Cardiac fibroblast (primary cell): ENCODE results near the gene CDKAL1.
"Not testable (repeated sequence)": the region's sequence is repeated elsewhere in the genome, so short reads cannot be mapped to it uniquely, and the experiment has no call there.

ENCODE experiments used
- DNase-seq, 2 donors: peaks; one replicate each; pipeline versions ENCODE4 v3.0.0 to v3.0.0-alpha.2; 2010; ENCODE audit warnings: low read depth in 2 of 2
- H3K4me3 ChIP-seq, 2 donors: replicated peaks in 1 of 2; 1 replicate in 1 of 2; 2 replicates in 1 of 2; pipeline ENCODE4 v1.5.1; 2011; ENCODE audit warnings: low read depth in 2 of 2, low read length in 2 of 2, mild to moderate bottlenecking in 2 of 2, moderate library complexity in 1 of 2
- TF ChIP-seq, protein P1 (sequence below): IDR thresholded peaks from one replicate; pipeline ENCODE4 v1.5.1; 2011; ENCODE audit warnings: low read depth, mild to moderate bottlenecking, low read length, inconsistent platforms

The CDKAL1 gene

DNA sequence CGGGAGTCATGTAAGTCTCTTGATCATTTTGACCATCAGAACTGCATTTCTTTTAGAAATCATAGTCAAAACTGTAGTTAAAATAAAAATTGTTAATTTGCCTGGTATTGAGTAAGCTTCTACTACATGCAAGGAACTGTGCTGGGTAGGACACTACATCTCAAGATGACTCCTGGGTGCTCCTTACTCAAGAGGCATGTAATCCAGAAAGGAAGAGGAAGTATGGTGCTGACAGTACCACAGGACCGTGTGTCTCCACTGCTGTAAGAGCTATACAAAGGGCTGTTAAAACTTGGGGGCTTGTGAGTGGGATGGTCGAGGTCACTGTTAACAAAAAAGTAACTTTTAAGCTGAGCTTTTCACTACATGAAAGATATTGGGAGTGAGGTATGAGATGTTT lies 551.0 kb downstream of the CDKAL1 start:
- TF ChIP-seq, protein P1, sequence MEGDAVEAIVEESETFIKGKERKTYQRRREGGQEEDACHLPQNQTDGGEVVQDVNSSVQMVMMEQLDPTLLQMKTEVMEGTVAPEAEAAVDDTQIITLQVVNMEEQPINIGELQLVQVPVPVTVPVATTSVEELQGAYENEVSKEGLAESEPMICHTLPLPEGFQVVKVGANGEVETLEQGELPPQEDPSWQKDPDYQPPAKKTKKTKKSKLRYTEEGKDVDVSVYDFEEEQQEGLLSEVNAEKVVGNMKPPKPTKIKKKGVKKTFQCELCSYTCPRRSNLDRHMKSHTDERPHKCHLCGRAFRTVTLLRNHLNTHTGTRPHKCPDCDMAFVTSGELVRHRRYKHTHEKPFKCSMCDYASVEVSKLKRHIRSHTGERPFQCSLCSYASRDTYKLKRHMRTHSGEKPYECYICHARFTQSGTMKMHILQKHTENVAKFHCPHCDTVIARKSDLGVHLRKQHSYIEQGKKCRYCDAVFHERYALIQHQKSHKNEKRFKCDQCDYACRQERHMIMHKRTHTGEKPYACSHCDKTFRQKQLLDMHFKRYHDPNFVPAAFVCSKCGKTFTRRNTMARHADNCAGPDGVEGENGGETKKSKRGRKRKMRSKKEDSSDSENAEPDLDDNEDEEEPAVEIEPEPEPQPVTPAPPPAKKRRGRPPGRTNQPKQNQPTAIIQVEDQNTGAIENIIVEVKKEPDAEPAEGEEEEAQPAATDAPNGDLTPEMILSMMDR: no peak
- no peak overlapping the region for H3K4me3 ChIP-seq
- no peak for DNase-seq

DNA sequence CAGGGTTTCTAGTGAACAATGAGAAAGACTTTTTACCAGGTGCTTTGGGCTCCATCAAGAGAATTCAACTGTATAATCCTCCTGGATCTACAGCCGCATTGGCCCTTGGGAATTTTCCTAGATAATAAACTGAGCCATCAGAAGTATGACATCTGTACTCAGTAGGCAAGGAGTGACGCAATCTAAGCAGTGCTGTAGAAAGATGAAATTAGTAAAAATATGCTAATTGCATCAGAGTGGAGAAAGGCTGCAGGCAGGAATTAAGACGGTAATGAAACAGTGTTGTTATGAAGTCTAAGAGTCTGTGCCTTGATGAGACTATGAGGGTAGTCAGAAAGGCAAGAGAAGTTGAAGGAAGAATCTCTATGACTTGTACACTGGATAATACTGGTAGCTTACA lies 551.4 kb downstream of the CDKAL1 start:
- H3K4me3 ChIP-seq: no peak overlapping the region
- TF ChIP-seq, protein P1: no peak
- DNase-seq: no peak

DNA sequence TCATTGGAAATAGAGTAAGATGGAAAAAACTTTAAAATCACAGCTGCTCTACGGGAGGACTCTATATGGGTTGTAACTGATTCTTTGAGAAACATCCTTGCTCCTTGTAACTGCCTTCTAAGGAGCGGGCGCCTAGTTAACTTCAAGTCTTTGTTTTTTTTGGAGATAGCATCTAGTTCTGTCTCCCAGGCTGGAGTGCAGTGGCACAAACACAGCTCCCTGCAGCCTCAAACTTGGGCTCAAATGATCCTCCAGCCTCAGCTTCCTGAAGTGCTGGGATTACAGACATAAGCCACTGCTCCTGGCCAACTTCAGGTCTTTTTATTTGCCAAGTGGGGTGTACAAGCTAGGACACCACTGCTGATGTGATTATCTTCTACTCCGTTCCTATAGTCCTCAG lies 552.9 kb downstream of the CDKAL1 start:
- DNase-seq: no peak
- TF ChIP-seq, protein P1: no peak
- no peak overlapping the region for H3K4me3 ChIP-seq

DNA sequence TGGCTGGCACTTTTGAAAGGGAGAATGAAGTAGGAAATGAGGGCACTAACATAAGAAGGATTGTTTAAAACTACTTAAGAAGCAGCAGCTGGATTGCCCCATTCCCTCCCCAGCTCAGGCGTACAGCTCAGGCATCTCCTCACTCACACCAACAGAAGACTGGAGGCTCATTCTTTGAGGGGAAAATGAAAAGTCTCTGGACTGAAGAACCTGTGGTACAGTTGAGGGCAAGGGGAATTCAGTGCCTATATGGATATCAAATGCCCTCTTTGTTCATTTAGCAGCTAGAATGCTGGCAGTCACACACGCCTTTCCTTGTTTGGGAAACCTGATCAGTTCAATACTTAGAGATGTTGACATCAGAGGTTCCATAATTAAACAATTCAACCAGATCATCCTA lies 557.2 kb downstream of the CDKAL1 start:
- TF ChIP-seq, protein P1: no peak
- H3K4me3 ChIP-seq: no peak overlapping the region
- no peak for DNase-seq

DNA sequence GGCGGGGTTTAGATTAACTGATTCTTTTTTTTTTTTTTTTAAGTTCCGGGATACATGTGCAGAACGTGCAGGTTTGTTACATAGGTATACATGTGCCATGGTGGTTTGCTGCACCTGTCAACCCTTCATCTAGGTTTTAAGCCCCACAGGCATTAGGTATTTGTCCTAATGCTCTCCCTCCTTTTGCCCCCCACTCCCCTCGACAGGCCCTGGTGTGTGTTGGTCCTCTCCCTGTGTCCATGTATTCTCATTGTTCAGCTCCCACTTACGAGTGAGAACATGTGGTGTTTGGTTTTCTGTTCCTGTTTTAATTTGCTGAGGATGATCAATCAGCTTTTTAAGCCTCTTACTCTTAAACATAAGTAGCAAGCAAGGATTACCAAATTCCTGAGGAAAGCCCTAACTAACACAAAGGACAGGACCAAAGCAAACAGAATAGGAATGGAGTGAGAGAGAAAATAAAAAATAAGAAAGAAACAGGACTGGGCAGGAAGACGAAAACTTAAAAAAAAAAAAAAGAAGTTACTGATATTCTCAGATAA lies 558.0 kb downstream of the CDKAL1 start:
- not testable (repeated sequence) for DNase-seq, H3K4me3 ChIP-seq

DNA sequence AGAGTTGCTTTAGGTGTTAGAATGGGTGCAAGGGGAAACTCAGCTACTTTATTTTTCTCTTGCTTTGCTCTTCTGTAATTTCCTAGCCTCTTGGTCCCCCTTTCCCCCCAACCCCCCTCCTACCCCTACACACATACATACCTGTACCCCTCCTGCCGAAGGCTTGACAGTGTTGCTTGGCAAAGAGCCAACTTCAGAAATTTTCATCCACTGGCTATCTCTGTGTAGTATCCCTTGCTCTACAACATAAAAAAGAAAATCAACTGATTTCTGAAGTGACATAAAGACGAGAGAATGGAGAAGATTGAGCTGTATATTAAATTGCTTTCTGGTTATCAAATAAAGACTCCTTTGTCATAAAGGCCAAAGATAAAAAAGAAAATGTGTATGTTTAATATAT lies 561.2 kb downstream of the CDKAL1 start:
- no peak for DNase-seq
- TF ChIP-seq, protein P1: no peak
- no peak overlapping the region for H3K4me3 ChIP-seq

DNA sequence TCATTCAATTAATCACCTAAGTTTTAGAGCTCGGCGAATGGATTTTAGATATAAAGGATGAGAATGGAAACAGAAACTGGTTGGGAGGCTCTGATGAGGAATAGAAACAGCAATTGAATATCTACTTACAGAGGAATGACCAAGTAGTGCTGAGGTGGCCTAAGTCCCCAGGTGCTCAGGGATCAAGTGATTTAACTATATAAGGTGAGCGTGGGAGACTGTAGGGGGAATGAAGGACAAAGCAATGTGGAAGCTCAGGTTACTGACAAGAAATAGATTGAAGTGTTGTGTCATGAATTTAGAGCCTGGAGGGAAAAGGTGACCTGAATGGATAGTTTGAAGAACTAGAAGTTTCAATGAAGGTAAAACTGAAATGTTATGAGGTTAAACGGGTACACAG lies 563.9 kb downstream of the CDKAL1 start:
- DNase-seq: no peak
- no peak overlapping the region for H3K4me3 ChIP-seq
- TF ChIP-seq, protein P1: no peak
